ENCODE measurements around the gene S1PR2. TPM values are rescaled to one million over a fixed set of nuclear protein-coding genes. Genes with fewer than 3 reads are reported as not detected.

The S1PR2 gene, protein sequence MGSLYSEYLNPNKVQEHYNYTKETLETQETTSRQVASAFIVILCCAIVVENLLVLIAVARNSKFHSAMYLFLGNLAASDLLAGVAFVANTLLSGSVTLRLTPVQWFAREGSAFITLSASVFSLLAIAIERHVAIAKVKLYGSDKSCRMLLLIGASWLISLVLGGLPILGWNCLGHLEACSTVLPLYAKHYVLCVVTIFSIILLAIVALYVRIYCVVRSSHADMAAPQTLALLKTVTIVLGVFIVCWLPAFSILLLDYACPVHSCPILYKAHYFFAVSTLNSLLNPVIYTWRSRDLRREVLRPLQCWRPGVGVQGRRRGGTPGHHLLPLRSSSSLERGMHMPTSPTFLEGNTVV
- 0.73 to 1.1 TPM (median 0.81 TPM) in 5 replicates for total RNA-seq (2022; extraction: Qiagen RNA extraction; ENCODE audit: low read depth)

DNA sequence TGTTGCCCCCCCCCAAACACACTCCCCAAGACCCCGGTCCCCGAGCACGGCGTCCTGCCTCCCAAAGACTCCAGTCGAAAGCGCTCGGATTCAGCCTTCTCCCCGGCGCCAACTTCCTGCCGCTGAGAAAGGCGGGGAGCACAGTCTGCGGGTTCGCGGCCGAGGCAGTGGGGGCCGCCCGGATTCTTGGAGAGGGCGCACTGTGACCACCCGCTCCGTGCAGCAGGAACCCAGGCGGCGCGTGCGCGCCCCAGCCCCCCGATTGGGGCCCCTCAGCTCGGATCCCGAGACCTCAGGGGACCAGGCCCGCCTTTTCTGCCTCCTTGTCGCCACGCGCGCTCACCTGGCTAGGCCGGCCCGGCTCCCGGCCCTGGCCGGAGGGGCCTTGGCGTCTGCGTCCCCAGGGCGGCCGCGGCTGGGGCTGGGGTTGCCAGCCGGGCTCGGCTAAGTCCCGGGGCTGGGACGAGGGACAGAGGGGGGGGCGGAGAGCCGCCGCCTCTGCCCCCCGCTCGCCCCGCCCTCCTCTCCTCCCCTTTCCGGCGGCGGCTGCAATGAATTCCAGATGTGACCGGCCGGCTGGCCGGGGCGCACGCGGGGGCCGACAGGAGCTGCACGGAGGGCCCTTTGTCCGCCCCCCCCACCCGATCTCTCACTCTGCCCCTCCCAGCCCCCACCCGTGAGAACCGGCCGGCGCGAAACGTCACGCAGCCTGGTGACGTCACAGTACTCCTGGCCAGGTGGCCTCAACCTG is at the start of gene S1PR2:
S1PR2 (minus strand) TSS at position 471 of the 751 bp plus-strand sequence. CDS start 6,426 bp downstream, outside the sequence.

DNA sequence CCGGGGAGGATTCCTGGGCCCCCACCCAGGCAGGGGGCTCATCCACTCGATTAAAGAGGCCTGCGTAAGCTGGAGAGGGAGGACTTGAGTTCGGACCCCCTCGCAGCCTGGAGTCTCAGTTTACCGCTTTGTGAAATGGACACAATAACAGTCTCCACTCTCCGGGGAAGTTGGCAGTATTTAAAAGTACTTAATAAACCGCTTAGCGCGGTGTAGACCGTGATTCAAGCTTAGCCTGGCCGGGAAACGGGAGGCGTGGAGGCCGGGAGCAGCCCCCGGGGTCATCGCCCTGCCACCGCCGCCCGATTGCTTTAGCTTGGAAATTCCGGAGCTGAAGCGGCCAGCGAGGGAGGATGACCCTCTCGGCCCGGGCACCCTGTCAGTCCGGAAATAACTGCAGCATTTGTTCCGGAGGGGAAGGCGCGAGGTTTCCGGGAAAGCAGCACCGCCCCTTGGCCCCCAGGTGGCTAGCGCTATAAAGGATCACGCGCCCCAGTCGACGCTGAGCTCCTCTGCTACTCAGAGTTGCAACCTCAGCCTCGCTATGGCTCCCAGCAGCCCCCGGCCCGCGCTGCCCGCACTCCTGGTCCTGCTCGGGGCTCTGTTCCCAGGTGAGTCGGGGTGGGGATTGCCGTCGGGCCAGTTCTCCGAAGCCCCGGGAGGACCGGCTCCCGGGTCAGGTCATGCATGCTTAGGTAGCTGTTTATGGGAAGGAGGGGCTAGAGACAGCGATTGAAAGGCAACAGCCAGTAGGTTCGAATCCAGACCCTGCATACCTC is 39.7 kb upstream of the S1PR2 start, which contains the start of gene ICAM1:
ICAM1 (plus strand) TSS at position 505 of the 779 bp plus-strand sequence; CDS start at position 545, 40 bp downstream.

GRCh38 chr19:10251792-10252694 is 20.9 kb upstream of the S1PR2 start, which contains the start of gene MRPL4:
Gene MRPL4, plus strand, starts transcription at chr19:10252214. Its CDS starts 40 bp downstream, at chr19:10252254.

DNA sequence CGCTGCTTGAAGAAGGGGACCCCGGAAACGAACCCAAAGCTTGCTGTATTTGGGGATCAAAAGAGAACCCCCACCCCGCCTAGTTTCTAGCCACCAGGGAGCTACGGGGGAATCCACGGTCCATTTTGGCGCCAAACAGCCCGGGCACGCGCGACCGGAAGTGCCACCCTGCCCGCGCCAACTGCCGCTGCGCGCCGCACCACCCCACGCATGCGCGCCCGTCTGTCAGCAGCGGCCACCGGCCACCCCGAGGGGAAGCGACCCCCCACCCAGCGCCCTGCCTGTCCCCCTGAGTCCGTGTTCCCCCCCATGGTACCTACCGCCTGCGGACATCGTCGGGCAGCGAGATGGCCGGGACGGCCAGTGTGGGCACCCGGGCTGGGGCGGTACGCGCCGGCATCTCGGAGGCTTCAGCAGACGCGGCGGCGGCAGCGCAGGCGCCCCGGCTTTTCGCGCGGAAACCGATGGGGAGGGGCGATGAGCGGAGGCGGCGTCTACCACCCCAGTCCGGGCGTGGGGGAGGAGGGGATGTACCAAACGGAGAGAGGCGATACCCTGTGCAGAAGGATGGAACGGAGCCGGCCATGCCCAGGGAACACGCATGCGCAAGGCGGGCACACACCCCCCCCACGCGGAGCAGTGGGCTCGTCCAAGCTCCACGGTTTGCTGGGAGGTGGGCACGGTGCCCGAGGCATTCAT is 36.5 kb downstream of the S1PR2 start, which contains the start of gene DNMT1:
DNMT1 (minus strand) TSS at position 454 of the 699 bp plus-strand sequence; CDS start at position 400, 54 bp downstream.

Other genes starting within 250 kb of the S1PR2 start
- 2.6 to 3.6 TPM (median 3.3 TPM) in 5 replicates for gene COL5A3, start 220.8 kb downstream of the S1PR2 start, total RNA-seq (2022; extraction: Qiagen RNA extraction; ENCODE audit: low read depth)
- 0.14 to 0.31 TPM (median 0.28 TPM) in 4 of 5 replicates, not detected in the other for gene RDH8, start 217.8 kb downstream of the S1PR2 start, total RNA-seq (2022; extraction: Qiagen RNA extraction; ENCODE audit: low read depth)
- 6.4 to 8.6 TPM (median 7.5 TPM) in 5 replicates for gene SHFL, start 145.0 kb downstream of the S1PR2 start, total RNA-seq (2022; extraction: Qiagen RNA extraction; ENCODE audit: low read depth)
- gene ANGPTL6, start 128.7 kb downstream of the S1PR2 start, total RNA-seq (2022; extraction: Qiagen RNA extraction; ENCODE audit: low read depth), result 0.06 to 0.23 TPM (median 0.09 TPM) in 3 of 5 replicates, not detected in the others
- 42.9 to 59.9 TPM (median 49.7 TPM) in 5 replicates for gene PPAN, start 125.0 kb downstream of the S1PR2 start, total RNA-seq (2022; extraction: Qiagen RNA extraction; ENCODE audit: low read depth)
- gene P2RY11, start 119.6 kb downstream of the S1PR2 start, total RNA-seq (2022; extraction: Qiagen RNA extraction; ENCODE audit: low read depth), result 5.2 to 10.9 TPM (median 7.6 TPM) in 5 replicates
- gene EIF3G, start 111.4 kb downstream of the S1PR2 start, total RNA-seq (2022; extraction: Qiagen RNA extraction; ENCODE audit: low read depth), result 151 to 181 TPM (median 159 TPM) in 5 replicates
- 52.7 to 62.9 TPM (median 60.8 TPM) in 5 replicates for gene DNMT1, start 36.4 kb downstream of the S1PR2 start, total RNA-seq (2022; extraction: Qiagen RNA extraction; ENCODE audit: low read depth)
- gene MRPL4, start 20.9 kb upstream of the S1PR2 start, total RNA-seq (2022; extraction: Qiagen RNA extraction; ENCODE audit: low read depth), result 58.5 to 83.8 TPM (median 72.0 TPM) in 5 replicates
- 3.4 to 5.5 TPM (median 4.2 TPM) in 5 replicates for gene ICAM1, start 39.8 kb upstream of the S1PR2 start, total RNA-seq (2022; extraction: Qiagen RNA extraction; ENCODE audit: low read depth)
- gene ICAM4, start 55.6 kb upstream of the S1PR2 start, total RNA-seq (2022; extraction: Qiagen RNA extraction; ENCODE audit: low read depth), result 0.09 TPM in 1 of 5 replicates, not detected in the others
- 0.34 to 1.1 TPM (median 0.61 TPM) in 5 replicates for gene ICAM5, start 58.6 kb upstream of the S1PR2 start, total RNA-seq (2022; extraction: Qiagen RNA extraction; ENCODE audit: low read depth)
- 1.1 to 2.2 TPM (median 1.9 TPM) in 5 replicates for gene ZGLP1, start 78.5 kb upstream of the S1PR2 start, total RNA-seq (2022; extraction: Qiagen RNA extraction; ENCODE audit: low read depth)
- 22.7 to 31.5 TPM (median 31.3 TPM) in 5 replicates for gene FDX2, start 84.7 kb upstream of the S1PR2 start, total RNA-seq (2022; extraction: Qiagen RNA extraction; ENCODE audit: low read depth)
- 20.8 to 29.6 TPM (median 28.0 TPM) in 5 replicates for gene RAVER1, start 102.2 kb upstream of the S1PR2 start, total RNA-seq (2022; extraction: Qiagen RNA extraction; ENCODE audit: low read depth)
- 6.4 to 10.8 TPM (median 8.0 TPM) in 5 replicates for gene ICAM3, start 108.3 kb upstream of the S1PR2 start, total RNA-seq (2022; extraction: Qiagen RNA extraction; ENCODE audit: low read depth)
- gene TYK2, start 149.2 kb upstream of the S1PR2 start, total RNA-seq (2022; extraction: Qiagen RNA extraction; ENCODE audit: low read depth), result 30.3 to 45.0 TPM (median 41.7 TPM) in 5 replicates
- gene CDC37, start 172.2 kb upstream of the S1PR2 start, total RNA-seq (2022; extraction: Qiagen RNA extraction; ENCODE audit: low read depth), result 166 to 192 TPM (median 181 TPM) in 5 replicates
- 3.7 to 5.1 TPM (median 4.4 TPM) in 5 replicates for gene PDE4A, start 189.2 kb upstream of the S1PR2 start, total RNA-seq (2022; extraction: Qiagen RNA extraction; ENCODE audit: low read depth)

All from A549 treated with GW870086 at 1 μM for 4 hours (cell line).